OCI-LY7 (cell line): Measurements from ENCODE around the gene LPIN1.

Source experiments
- CTCF ChIP-seq: fragments of 200-600 bp; sonication (generic); conservative IDR thresholded peaks from 2 replicates; pipeline ENCODE4 v1.5.1; 2014; ENCODE audit warnings: mild to moderate bottlenecking, antibody characterized with exemption, low read length, moderate library complexity, mixed read lengths
- EZH2phosphoT487 ChIP-seq: fragments of 200-600 bp; sonication (generic); IDR thresholded peaks from 2 replicates; pipeline ENCODE4 v1.6.1; 2018; ENCODE audit warnings: low read depth, borderline replicate concordance, mild to moderate bottlenecking, mixed run types, antibody characterized with exemption, low read length, moderate library complexity, mixed read lengths

- TF ChIP-seq CTCF, result no peak
- TF ChIP-seq EZH2phosphoT487, result no peak
Observed at GRCh38 chr2:11869391-11869991, 123.1 kb downstream of the LPIN1 start.
